Measurements from ENCODE around the gene OTOG. TPM values are rescaled to one million over a fixed set of nuclear protein-coding genes. Genes with fewer than 3 reads are reported as not detected.

OTOG gene
- total RNA-seq, 1 donor from 2014 or later, result not detected

DNA sequence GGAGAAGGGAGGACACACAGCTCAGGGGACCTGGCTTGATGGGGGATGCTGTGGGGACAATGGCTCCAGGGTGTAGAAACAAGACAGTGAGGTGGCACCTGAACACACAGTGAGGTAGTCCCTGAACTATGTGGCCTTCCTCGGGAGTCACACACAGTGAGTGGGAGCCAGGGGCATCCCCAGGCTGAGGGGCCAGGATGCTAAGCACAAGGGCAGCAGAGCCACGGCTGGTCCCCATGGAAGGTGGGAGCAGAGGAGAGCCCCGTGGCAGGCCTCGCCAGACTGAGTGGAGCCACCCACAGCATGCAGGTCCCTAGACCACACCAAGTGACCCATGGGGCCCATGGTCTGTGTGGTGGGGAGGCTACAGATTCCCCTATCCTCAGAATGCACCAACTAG is 44.4 kb upstream of the OTOG start:
- intact Hi-C loops (cut with DNase I), result no loop called here
- Histone ChIP-seq H3K4me1 (no peaks in the 10 kb centered on the region), H3K9me3 (no peaks in the 10 kb centered on the region), H3K36me3 (no peaks in the 10 kb centered on the region), H3K27me3 (no peaks in the 10 kb centered on the region), H3K4me3 (no peak overlapping the region), H3K27ac (no peak overlapping the region)
- TF ChIP-seq POLR2A (IDR thresholded peaks at IDR 0.05) (no peak), POLR2AphosphoS5 (IDR thresholded peaks at IDR 0.05; ENCODE audit: insufficient read depth in 1 of 2, low read depth in 1 of 2) (no peak)
- TF ChIP-seq, protein P1, sequence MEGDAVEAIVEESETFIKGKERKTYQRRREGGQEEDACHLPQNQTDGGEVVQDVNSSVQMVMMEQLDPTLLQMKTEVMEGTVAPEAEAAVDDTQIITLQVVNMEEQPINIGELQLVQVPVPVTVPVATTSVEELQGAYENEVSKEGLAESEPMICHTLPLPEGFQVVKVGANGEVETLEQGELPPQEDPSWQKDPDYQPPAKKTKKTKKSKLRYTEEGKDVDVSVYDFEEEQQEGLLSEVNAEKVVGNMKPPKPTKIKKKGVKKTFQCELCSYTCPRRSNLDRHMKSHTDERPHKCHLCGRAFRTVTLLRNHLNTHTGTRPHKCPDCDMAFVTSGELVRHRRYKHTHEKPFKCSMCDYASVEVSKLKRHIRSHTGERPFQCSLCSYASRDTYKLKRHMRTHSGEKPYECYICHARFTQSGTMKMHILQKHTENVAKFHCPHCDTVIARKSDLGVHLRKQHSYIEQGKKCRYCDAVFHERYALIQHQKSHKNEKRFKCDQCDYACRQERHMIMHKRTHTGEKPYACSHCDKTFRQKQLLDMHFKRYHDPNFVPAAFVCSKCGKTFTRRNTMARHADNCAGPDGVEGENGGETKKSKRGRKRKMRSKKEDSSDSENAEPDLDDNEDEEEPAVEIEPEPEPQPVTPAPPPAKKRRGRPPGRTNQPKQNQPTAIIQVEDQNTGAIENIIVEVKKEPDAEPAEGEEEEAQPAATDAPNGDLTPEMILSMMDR (IDR thresholded peaks at IDR 0.05), result no peak
- no peak for DNase-seq (ENCODE audit: extremely low spot score in 2 of 2)

DNA sequence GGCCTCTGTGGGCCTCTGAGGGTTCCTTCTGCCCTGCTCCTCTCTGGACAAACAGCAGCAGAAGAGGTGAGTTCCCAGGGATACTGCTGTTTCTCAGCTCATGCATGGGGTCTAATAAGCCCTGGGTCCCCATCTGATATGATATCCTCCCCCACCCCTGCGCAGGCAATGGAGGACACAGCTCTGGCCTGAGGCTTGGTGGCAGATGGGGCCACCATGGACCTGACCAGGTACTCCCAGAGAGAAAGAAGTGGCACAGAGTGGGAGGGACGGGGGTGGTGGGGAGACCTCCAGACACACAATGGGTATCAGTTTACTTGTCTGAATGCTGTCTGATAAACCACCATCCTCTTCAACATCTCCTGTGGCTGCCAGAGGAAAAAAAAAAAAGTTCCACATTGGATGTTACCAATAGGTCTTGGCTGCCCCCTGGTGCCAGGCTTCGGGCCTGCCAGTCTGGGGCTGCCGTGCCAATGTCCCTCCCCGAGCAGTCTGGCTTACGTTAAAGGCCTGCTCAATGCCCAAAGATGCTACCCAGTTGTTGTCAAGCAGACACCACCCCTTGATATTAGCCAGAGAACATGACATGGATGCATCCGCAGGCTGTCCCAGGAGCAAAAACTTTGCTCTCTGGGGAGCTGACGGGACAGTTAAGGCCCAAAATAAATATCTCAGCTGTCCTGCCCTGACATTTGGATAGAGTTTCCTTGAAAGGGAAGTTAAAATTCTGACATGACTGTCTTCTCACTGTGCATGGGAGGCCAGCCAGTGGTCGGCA is 42.5 kb upstream of the OTOG start:
- no peaks in the 10 kb centered on the region for H3K36me3 ChIP-seq
- intact Hi-C loops (cut with DNase I), result loop anchor here (2.0 kb wide), 1 partner anchor 120 kb away; no protein-coding TSS in a partner anchor
- no peaks in the 10 kb centered on the region for H3K27me3 ChIP-seq
- H3K9me3 ChIP-seq, result no peaks in the 10 kb centered on the region
- no peaks in the 10 kb centered on the region for H3K4me1 ChIP-seq
- no peak for TF ChIP-seq POLR2A (IDR thresholded peaks at IDR 0.05)
- TF ChIP-seq POLR2AphosphoS5 (IDR thresholded peaks at IDR 0.05; ENCODE audit: insufficient read depth in 1 of 2, low read depth in 1 of 2), result no peak
- TF ChIP-seq, protein P1 (IDR thresholded peaks at IDR 0.05), result peak; percentile 35 to 86 (median 82)
- no peak for DNase-seq (ENCODE audit: extremely low spot score in 2 of 2)
- no peak overlapping the region for H3K4me3 ChIP-seq
- H3K27ac ChIP-seq, result no peak overlapping the region

DNA sequence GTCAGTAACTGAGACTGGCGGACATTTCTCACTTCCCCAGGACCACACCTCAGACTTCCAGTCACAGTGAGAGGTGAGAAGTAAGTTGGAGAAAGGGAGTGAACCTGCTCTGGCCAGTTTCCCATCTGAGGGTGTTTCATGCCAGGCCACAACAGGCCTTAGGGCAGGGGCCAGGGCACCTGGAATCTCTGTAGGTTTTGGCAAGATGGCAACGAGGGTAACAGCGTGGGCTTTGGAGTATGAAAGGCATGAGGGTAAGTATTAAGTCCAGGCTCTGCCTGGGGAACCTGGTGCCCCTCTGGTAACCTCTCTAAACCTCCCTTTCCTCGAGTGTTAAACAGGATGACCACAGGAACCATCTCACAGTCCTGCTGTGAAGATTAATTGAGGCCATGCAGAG is 41.9 kb upstream of the OTOG start:
- intact Hi-C loops (cut with DNase I), result loop anchor here (2.0 kb wide), 1 partner anchor 120 kb away; no protein-coding TSS in a partner anchor
- H3K27ac ChIP-seq, result no peak overlapping the region
- no peak for TF ChIP-seq POLR2A (IDR thresholded peaks at IDR 0.05)
- H3K36me3 ChIP-seq, result no peaks in the 10 kb centered on the region
- H3K27me3 ChIP-seq, result no peaks in the 10 kb centered on the region
- no peaks in the 10 kb centered on the region for H3K9me3 ChIP-seq
- H3K4me1 ChIP-seq, result no peaks in the 10 kb centered on the region
- no peak overlapping the region for H3K4me3 ChIP-seq
- DNase-seq (ENCODE audit: extremely low spot score in 2 of 2), result no peak

DNA sequence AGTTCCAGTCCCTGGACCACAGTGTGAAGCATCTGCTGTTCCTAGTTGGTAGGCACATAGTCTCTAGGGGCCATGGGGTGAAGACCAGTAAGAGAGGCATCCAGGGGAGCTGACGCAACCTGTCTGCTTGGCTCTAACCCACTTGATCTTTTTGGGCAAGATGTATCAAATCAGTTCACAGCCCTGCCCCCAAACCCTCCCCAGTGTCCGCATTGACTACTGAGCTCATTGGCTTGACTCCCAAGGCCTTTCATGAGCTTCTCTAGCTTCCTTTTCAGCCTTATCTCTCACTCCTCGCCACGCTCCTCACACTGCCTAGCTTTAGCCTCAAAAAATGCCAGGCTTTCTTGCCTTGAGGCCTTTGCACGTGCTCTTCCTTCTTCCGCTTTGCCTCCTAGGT is 40.7 kb upstream of the OTOG start:
- no peaks in the 10 kb centered on the region for H3K4me1 ChIP-seq
- no peaks in the 10 kb centered on the region for H3K9me3 ChIP-seq
- intact Hi-C loops (cut with DNase I), result no loop called here
- no peaks in the 10 kb centered on the region for H3K36me3 ChIP-seq
- DNase-seq (ENCODE audit: extremely low spot score in 2 of 2), result no peak
- H3K27ac ChIP-seq, result no peak overlapping the region
- no peak overlapping the region for H3K4me3 ChIP-seq
- TF ChIP-seq POLR2AphosphoS5 (IDR thresholded peaks at IDR 0.05; ENCODE audit: insufficient read depth in 1 of 2, low read depth in 1 of 2) (no peak), POLR2A (IDR thresholded peaks at IDR 0.05) (no peak)
- TF ChIP-seq, protein P1 (IDR thresholded peaks at IDR 0.05), result no peak
- H3K27me3 ChIP-seq, result no peaks in the 10 kb centered on the region

DNA sequence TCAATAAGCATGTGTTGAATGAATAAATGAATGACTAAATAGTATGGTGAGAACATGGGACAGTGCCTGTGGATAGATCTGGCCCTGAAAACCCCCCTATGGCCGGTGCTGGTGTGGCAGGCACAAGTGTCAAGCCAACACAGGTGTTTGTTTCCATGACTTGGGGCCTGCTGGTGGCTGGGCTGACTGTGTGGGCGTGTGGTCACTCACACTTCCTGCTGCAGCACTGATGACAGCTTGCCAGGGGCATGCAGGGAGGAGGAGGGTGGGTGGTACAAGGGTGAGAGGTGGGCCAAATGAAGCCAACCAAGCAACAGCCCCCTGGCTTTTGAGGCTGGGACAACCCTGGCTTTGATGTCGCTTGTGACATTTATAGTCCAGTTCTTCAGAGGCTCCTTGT is 40.1 kb upstream of the OTOG start:
- no peaks in the 10 kb centered on the region for H3K4me1 ChIP-seq
- no peak overlapping the region for H3K27ac ChIP-seq
- no peaks in the 10 kb centered on the region for H3K27me3 ChIP-seq
- TF ChIP-seq POLR2A (IDR thresholded peaks at IDR 0.05), result no peak
- TF ChIP-seq, protein P1 (IDR thresholded peaks at IDR 0.05), result no peak
- no peak for TF ChIP-seq POLR2AphosphoS5 (IDR thresholded peaks at IDR 0.05; ENCODE audit: insufficient read depth in 1 of 2, low read depth in 1 of 2)
- no peaks in the 10 kb centered on the region for H3K9me3 ChIP-seq
- H3K4me3 ChIP-seq, result no peak overlapping the region
- DNase-seq (ENCODE audit: extremely low spot score in 2 of 2), result no peak
- intact Hi-C loops (cut with DNase I), result no loop called here
- no peaks in the 10 kb centered on the region for H3K36me3 ChIP-seq

All from vagina (tissue), 2 donors.